GM23338 (cell line): ENCODE results near the gene PPCDC. TPM values are rescaled to one million over a fixed set of nuclear protein-coding genes. Genes with fewer than 3 reads are reported as not detected.

ENCODE experiments used
- ATAC-seq: fragments of 200-7000 bp; cut with Tn5 transposase; 3 replicates; pipeline ENCODE4 v1.9.1; 2020
- DNase-seq: peaks from one replicate; pipeline ENCODE4 v3.0.0-alpha.2; 2015; ENCODE audit warnings: low spot score
- H2AFZ ChIP-seq: fragments of 200-600 bp; sonication (generic); 2 replicates; pipeline ENCODE4 v1.8.0; 2016; ENCODE audit warnings: antibody characterized with exemption, mild to moderate bottlenecking, moderate library complexity
- H3F3A ChIP-seq: fragments of 200-600 bp; sonication (generic); replicated peaks from 2 replicates; pipeline ENCODE4 v1.8.0; 2017; ENCODE audit warnings: antibody characterized with exemption, mixed run types, low read depth
- H3K27ac ChIP-seq: fragments of 200-600 bp; sonication (generic); 2 replicates; pipeline ENCODE4 v1.6.1; 2016; ENCODE audit warnings: low read depth
- H3K27me3 ChIP-seq: fragments of 200-600 bp; sonication (generic); 2 replicates; pipeline ENCODE4 v1.8.0; 2016; ENCODE audit warnings: mild to moderate bottlenecking, mixed run types, moderate library complexity; ENCODE audit not compliant: insufficient read depth
- H3K36me3 ChIP-seq: fragments of 200-600 bp; sonication (generic); 2 replicates; pipeline ENCODE4 v1.8.0; 2016; ENCODE audit warnings: mild to moderate bottlenecking; ENCODE audit not compliant: insufficient read depth
- H3K4me1 ChIP-seq: fragments of 200-600 bp; sonication (generic); 2 replicates; pipeline ENCODE4 v1.8.0; 2016; ENCODE audit warnings: mild to moderate bottlenecking, moderate library complexity; ENCODE audit not compliant: insufficient read depth
- H3K4me2 ChIP-seq: fragments of 200-600 bp; sonication (generic); 2 replicates; pipeline ENCODE4 v1.7.1; 2017; ENCODE audit warnings: mixed run types
- H3K4me3 ChIP-seq: fragments of 200-600 bp; sonication (generic); 2 replicates; pipeline ENCODE4 v1.6.1; 2016; ENCODE audit warnings: mixed run types
- H3K79me2 ChIP-seq: fragments of 200-600 bp; sonication (generic); replicated peaks from 2 replicates; pipeline ENCODE4 v1.8.0; 2017; ENCODE audit warnings: mild to moderate bottlenecking; ENCODE audit not compliant: insufficient read depth
- H3K9me2 ChIP-seq: fragments of 200-600 bp; sonication (generic); 2 replicates; pipeline ENCODE4 v1.8.0; 2017; ENCODE audit not compliant: insufficient read depth
- H4K20me1 ChIP-seq: fragments of 200-600 bp; sonication (generic); replicated peaks from 2 replicates; pipeline ENCODE4 v1.8.0; 2017; ENCODE audit warnings: mild to moderate bottlenecking; ENCODE audit not compliant: insufficient read depth
- H3K27ac Mint-ChIP-seq: 2 replicates; pipeline ENCODE4 v1.8.0; 2020; ENCODE audit warnings: inconsistent platforms, mild to moderate bottlenecking, moderate library complexity, mixed read lengths
- H3K27me3 Mint-ChIP-seq: 3 replicates; pipeline ENCODE4 v1.8.0; 2022; ENCODE audit warnings: low read depth, mild to moderate bottlenecking, moderate library complexity, mixed read lengths, inconsistent platforms; ENCODE audit not compliant: insufficient read depth, poor library complexity
- H3K36me3 Mint-ChIP-seq: 3 replicates; pipeline ENCODE4 v1.8.0; 2021; ENCODE audit warnings: low read depth, mild to moderate bottlenecking, inconsistent platforms, moderate library complexity, mixed read lengths
- H3K4me1 Mint-ChIP-seq: 3 replicates; pipeline ENCODE4 v1.8.0; 2020; ENCODE audit warnings: mild to moderate bottlenecking, inconsistent platforms, mixed read lengths
- H3K4me3 Mint-ChIP-seq: 3 replicates; pipeline ENCODE4 v1.8.0; 2021; ENCODE audit warnings: moderate library complexity, mild to moderate bottlenecking, inconsistent platforms, mixed read lengths
- H3K9me3 Mint-ChIP-seq: 3 replicates; pipeline ENCODE4 v1.8.0; 2020; ENCODE audit warnings: moderate library complexity, mild to moderate bottlenecking, inconsistent platforms, mixed read lengths
- ETS1 ChIP-seq: IDR thresholded peaks from 2 replicates; pipeline ENCODE4 v1.6.1; 2016; ENCODE audit warnings: antibody characterized with exemption
- EZH2phosphoT487 ChIP-seq: fragments of 200-600 bp; sonication (generic); IDR thresholded peaks from one replicate; pipeline ENCODE4 v1.8.1; 2018; ENCODE audit warnings: antibody characterized with exemption; ENCODE audit not compliant: unreplicated experiment
- JUNB ChIP-seq: IDR thresholded peaks from one replicate; pipeline ENCODE4 v1.6.1; 2016; ENCODE audit warnings: antibody characterized with exemption; ENCODE audit not compliant: unreplicated experiment
- NANOG ChIP-seq: IDR thresholded peaks from 2 replicates; pipeline ENCODE4 v1.6.1; 2016; ENCODE audit warnings: antibody characterized with exemption, borderline replicate concordance
- POLR2AphosphoS5 ChIP-seq: IDR thresholded peaks from 2 replicates; pipeline ENCODE4 v1.6.1; 2016; ENCODE audit warnings: antibody characterized with exemption, low read depth
- REST ChIP-seq: IDR thresholded peaks from one replicate; pipeline ENCODE4 v1.6.1; 2018; ENCODE audit warnings: antibody characterized with exemption; ENCODE audit not compliant: unreplicated experiment
- STAT1 ChIP-seq: IDR thresholded peaks from one replicate; pipeline ENCODE4 v1.6.1; 2016; ENCODE audit warnings: antibody characterized with exemption; ENCODE audit not compliant: unreplicated experiment
- ZNF331 ChIP-seq: fragments of 250-450 bp; sonication (Bioruptor Pico); IDR thresholded peaks from 2 replicates; pipeline ENCODE4 v1.5.0; 2020; ENCODE audit warnings: low read depth, mild to moderate bottlenecking, moderate library complexity
- ZNF462 ChIP-seq: fragments of 250-450 bp; sonication (Bioruptor Pico); IDR thresholded peaks from 2 replicates; pipeline ENCODE4 v1.5.0; 2020; ENCODE audit warnings: mild to moderate bottlenecking, moderate library complexity
- polyA plus RNA-seq: library from polyadenylated mRNA; unstranded; fragments of >200 nt; fragmentation: Nextera tagmentation; extraction: Ambion mirVana; gene quantifications from 2 replicates; pipeline ENCODE4 v1.2.1, GENCODE V29; 2016
- total RNA-seq: library from RNA; depleted of rRNA; stranded (reverse); fragments of >200 nt; shearing (Covaris generic); gene quantifications from 2 replicates; pipeline ENCODE4 v1.2.3, GENCODE V29; 2014

PPCDC gene
- total and polyA plus RNA-seq, 2 experiments from 2014 or later: 17.8 to 40.2 TPM

GRCh38 chr15:75089456-75090387, 66.3 kb downstream of the PPCDC start:
- H3K27ac ChIP-seq: no peak overlapping the region
- no peak overlapping the region for H3K4me3 ChIP-seq
- H3K4me1 ChIP-seq: no peaks in the 10 kb centered on the region
- H3K27me3 ChIP-seq: no peaks in the 10 kb centered on the region
- Mint-ChIP-seq H3K9me3 (no peaks in the 10 kb centered on the region; the same call in 2 of the 3 replicates), H3K4me3 (no peak overlapping the region), H3K27ac (no peak overlapping the region), H3K36me3 (no peaks in the 10 kb centered on the region), H3K4me1 (no peaks in the 10 kb centered on the region), H3K27me3 (no peaks in the 10 kb centered on the region)
- H3K9me2 ChIP-seq: 0 out of 2 replicates have a peak, but pooled peaks cover 7% of the 10 kb centered on the region
- no peak overlapping the region for H3K4me2 ChIP-seq
- H3F3A ChIP-seq: no peaks in the 10 kb centered on the region
- H3K36me3 ChIP-seq: no peaks in the 10 kb centered on the region
- ATAC-seq (no peak), DNase-seq (no peak)
- H4K20me1 ChIP-seq: no peaks in the 10 kb centered on the region
- no peaks in the 10 kb centered on the region for H3K79me2 ChIP-seq
- TF ChIP-seq JUNB: no peak
- no peak for TF ChIP-seq ZNF462 (CRISPR knock-in tag)
- no peak for TF ChIP-seq ETS1
- no peak for TF ChIP-seq POLR2AphosphoS5
- no peak for TF ChIP-seq ZNF331
- TF ChIP-seq REST: no peak
- no peak for TF ChIP-seq EZH2phosphoT487
- no peak for TF ChIP-seq STAT1
- TF ChIP-seq NANOG: no peak
- H2AFZ ChIP-seq: 0 out of 2 replicates have a peak overlapping the region, but pooled peaks have one; percentile 32
